Sciatic nerve (tissue), 2 donors: ENCODE measurements around the gene ZNF93. TPM values are rescaled to one million over a fixed set of nuclear protein-coding genes. Genes with fewer than 3 reads are reported as not detected.
"Not testable (repeated sequence)": the region's sequence is repeated elsewhere in the genome, so short reads cannot be mapped to it uniquely, and the experiment has no call there.

Experiments used
- ATAC-seq: fragments of 200-7000 bp; cut with Tn5 transposase; one replicate; pipeline ENCODE4 v1.9.1; 2020; ENCODE audit warnings: mild to moderate bottlenecking, moderate library complexity
- DNase-seq: peaks from one replicate; pipeline ENCODE4 v3.0.0-alpha.2; 2020; ENCODE audit warnings: low spot score
- intact Hi-C: fragments of 100-400 bp; cut with DNase I; formaldehyde crosslinking; loops from one replicate; pipeline ENCODE4 v1.14.2; 2022
- total RNA-seq: library from RNA; stranded (reverse); fragmentation: NEBNext Ultra II Directional; extraction: Animal tissue kit (Norgen Biotek cat#: 25700); gene quantifications from one replicate; pipeline ENCODE4 v1.2.1, GENCODE V29; 2021
- donor health status: DM: no; HTN: no; CAD: no.
- donor health status: DM: no; HTN: no; CAD: no.

The ZNF93 gene
- total RNA-seq, 1 donor from 2014 or later = 3.6 TPM

GRCh38 chr19:19933432-19934314, 32.9 kb downstream of the ZNF93 start:
- intact Hi-C loops, DNase-seq, ATAC-seq: not testable (repeated sequence)

GRCh38 chr19:19937403-19937802, 36.7 kb downstream of the ZNF93 start:
- no peak for DNase-seq
- intact Hi-C loops = no loop called here
- ATAC-seq = no peak

DNA sequence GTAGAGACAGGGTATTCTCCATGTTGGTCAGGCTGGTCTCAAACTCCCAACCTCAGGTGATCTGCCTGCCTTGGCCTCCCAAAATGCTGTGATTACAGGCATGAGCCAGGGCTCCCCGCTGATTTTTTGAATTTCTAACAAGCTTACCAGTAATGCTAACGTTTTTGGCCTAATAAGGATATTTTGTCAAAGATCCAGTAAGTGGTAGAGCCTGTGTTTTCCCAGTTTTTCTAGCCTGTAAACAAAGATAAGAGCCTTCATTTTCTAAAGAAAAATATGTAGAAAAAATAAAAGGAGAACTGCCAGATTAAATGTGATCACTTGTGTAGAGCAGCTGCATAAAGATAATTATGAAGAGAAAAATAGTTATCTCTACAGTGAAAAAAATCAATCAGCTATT, 37.7 kb downstream of the ZNF93 start:
- intact Hi-C loops = no loop called here
- ATAC-seq = no peak
- no peak for DNase-seq

DNA sequence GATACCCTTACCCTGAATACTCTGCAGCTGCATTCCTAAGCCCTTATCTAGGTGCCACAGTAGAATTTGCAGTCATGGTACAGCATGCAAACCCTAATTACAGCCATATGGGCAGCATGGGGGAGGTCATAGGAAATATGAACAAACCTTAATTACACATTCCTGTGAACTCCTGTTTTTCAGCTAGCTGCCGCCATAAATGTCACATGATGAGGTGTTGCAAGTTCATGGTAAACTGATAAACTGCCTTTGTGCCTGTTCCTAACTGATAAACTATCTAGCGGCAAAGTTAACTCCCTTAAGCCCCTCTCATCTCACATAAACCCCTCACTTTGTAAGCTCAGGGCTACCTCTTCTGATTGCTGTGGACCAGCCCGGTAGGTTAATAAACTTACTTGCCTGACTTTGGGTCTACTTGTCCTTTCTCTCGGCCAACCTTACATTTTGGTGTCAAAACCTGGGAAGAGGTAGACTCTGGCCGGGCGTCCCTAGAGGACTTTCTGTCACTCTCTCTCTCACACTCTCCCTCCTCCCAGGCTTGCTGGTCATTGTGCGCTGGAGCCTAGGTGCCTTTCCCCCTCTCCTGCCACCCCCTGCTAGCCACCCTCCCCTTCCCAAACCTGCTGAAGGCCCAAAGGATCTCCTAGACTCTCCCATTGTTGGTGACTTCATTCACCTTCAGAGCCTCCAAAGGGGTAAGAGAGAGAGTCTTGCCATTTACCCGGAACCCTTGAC, 43.3 kb downstream of the ZNF93 start:
- DNase-seq (no peak), ATAC-seq (no peak)
- intact Hi-C loops = no loop called here

DNA sequence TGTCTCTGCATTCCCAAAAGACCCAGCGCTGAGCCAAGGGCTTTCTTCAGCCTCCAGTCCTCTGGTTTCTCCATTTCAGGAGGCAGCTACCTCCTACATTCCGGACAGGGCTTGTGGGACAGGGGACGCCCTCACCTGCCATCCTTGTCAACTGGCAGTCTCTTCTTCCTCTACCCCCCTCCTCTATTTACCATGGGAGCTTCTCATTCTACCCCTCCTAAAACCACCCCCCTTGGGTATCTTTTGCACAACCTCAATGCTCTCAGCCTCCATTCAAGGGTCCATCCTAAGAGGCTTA, 43.8 kb downstream of the ZNF93 start:
- DNase-seq (no peak), ATAC-seq (no peak)
- intact Hi-C loops = no loop called here

DNA sequence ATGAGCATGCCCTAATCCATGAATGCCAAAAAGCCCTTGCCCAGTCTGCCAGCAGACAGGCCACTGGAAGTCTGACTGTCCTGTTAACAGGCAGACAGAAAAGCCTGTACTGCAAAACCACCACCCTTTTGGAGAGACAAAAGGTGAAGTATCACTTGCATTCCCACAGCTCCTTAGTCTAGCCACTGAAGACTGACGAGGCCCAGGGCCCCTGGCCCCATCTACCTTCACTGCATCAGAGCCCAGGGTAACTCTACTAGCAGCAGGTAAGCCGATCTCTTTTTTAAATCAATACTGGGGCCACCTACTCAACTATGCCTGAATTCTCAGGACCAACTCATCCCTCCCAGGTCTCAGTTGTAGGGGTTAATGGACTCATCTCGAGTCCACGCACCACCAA, 45.5 kb downstream of the ZNF93 start:
- ATAC-seq (no peak), DNase-seq (no peak)
- intact Hi-C loops = no loop called here

GRCh38 chr19:19948800-19949199, 48.1 kb downstream of the ZNF93 start:
- ATAC-seq (no peak), DNase-seq (no peak)
- intact Hi-C loops = no loop called here

- DNase-seq (no peak), ATAC-seq (no peak)
- intact Hi-C loops = loop anchor here (5.0 kb wide), 1 partner anchor 418 kb away; the partner anchor contains the start of gene CILP2
These were observed 54.5 kb downstream of the ZNF93 start for GRCh38 chr19:19955208-19955607.

GRCh38 chr19:19956434-19957075, 55.8 kb downstream of the ZNF93 start:
- ATAC-seq = no peak
- no peak for DNase-seq
- intact Hi-C loops = loop anchor here (5.0 kb wide), 1 partner anchor 419 kb away; the partner anchor contains the start of gene CILP2

- not testable (repeated sequence) for DNase-seq, ATAC-seq
- intact Hi-C loops = loop anchor here (5.0 kb wide), 1 partner anchor 420 kb away; the partner anchor contains the start of gene CILP2
These were observed 57.0 kb downstream of the ZNF93 start for GRCh38 chr19:19957766-19958165.

GRCh38 chr19:19959151-19959799, 58.5 kb downstream of the ZNF93 start:
- not testable (repeated sequence) for ATAC-seq
- intact Hi-C loops = loop anchor here (5.0 kb wide), 1 partner anchor 422 kb away; the partner anchor contains the start of gene CILP2
- DNase-seq = peak; percentile 85

GRCh38 chr19:19964416-19964815, 63.7 kb downstream of the ZNF93 start:
- DNase-seq (no peak), ATAC-seq (no peak)
- intact Hi-C loops = no loop called here

GRCh38 chr19:19966126-19966525, 65.4 kb downstream of the ZNF93 start:
- intact Hi-C loops, DNase-seq, ATAC-seq: not testable (repeated sequence)

GRCh38 chr19:19966862-19967261, 66.1 kb downstream of the ZNF93 start:
- ATAC-seq = no peak
- DNase-seq = no peak
- intact Hi-C loops = no loop called here

Other genes starting within 250 kb of the ZNF93 start
- gene ATP13A1, start 237.3 kb upstream of the ZNF93 start, total RNA-seq = 53.3 TPM
- gene ZNF101, start 232.1 kb upstream of the ZNF93 start, total RNA-seq = 9.3 TPM
- gene ZNF14, start 167.8 kb upstream of the ZNF93 start, total RNA-seq = 11.3 TPM
- 37.2 TPM for gene ZNF506, start 79.2 kb upstream of the ZNF93 start, total RNA-seq
- 10.5 TPM for gene ZNF253, start 35.1 kb upstream of the ZNF93 start, total RNA-seq
- 6.1 TPM for gene ZNF682, start 138.6 kb downstream of the ZNF93 start, total RNA-seq
- 5.1 TPM for gene ZNF90, start 177.1 kb downstream of the ZNF93 start, total RNA-seq